CD14-positive monocyte (primary cell): ENCODE data around the gene ARHGAP40. TPM values are rescaled to one million over a fixed set of nuclear protein-coding genes. Genes with fewer than 3 reads are reported as not detected.
A peak's percentile ranks its signal among the peaks of the same experiment; 100 is the strongest.

ENCODE experiments used
- DNase-seq, 3 donors: peaks; one replicate each; pipeline ENCODE4 v3.0.0-alpha.2; 2011 to 2022
- H2AFZ ChIP-seq: 2 replicates; pipeline ENCODE4 v1.6.0; 2012; ENCODE audit warnings: mild to moderate bottlenecking, low read depth, low read length, inconsistent platforms; ENCODE audit not compliant: insufficient read depth, poor library complexity, severe bottlenecking
- H3K27ac ChIP-seq, 2 donors: 1 replicate in 1 of 2; 2 replicates in 1 of 2; pipeline ENCODE4 v1.5.1; 2012 to 2013; ENCODE audit warnings: low read length in 2 of 2, control low read depth in 1 of 2, inconsistent platforms in 1 of 2, low read depth in 1 of 2, mild to moderate bottlenecking in 1 of 2
- H3K27me3 ChIP-seq, 2 donors: one replicate each; pipeline versions ENCODE4 v1.6.0 to v1.6.1; 2011 to 2013; ENCODE audit warnings: low read length in 2 of 2; ENCODE audit not compliant: control insufficient read depth in 2 of 2, insufficient read depth in 2 of 2
- H3K36me3 ChIP-seq, 2 donors: replicated peaks in 1 of 2; 1 replicate in 1 of 2; 2 replicates in 1 of 2; pipeline versions ENCODE4 v1.5.1 to v1.6.1; 2012 to 2013; ENCODE audit warnings: low read length in 2 of 2, control low read depth in 1 of 2, inconsistent platforms in 1 of 2, mild to moderate bottlenecking in 1 of 2; ENCODE audit not compliant: insufficient read depth in 2 of 2, control insufficient read depth in 1 of 2
- H3K4me1 ChIP-seq, 2 donors: 1 replicate in 1 of 2; 2 replicates in 1 of 2; pipeline versions ENCODE4 v1.5.1 to v1.6.1; 2012 to 2013; ENCODE audit warnings: low read length in 2 of 2, control low read depth in 1 of 2, inconsistent platforms in 1 of 2, mild to moderate bottlenecking in 1 of 2, moderate library complexity in 1 of 2; ENCODE audit not compliant: insufficient read depth in 2 of 2, control insufficient read depth in 1 of 2
- H3K4me2 ChIP-seq: replicated peaks from 2 replicates; pipeline ENCODE3; 2012; ENCODE audit warnings: low read length, moderate library complexity, mild to moderate bottlenecking; ENCODE audit not compliant: poor library complexity, severe bottlenecking; ENCODE audit errors: extremely low read depth
- H3K4me3 ChIP-seq, 3 experiments: fragments of 200-600 bp in 1 of 3; sonication (generic) in 1 of 3; replicated peaks in 1 of 3; 1 replicate in 2 of 3; 2 replicates in 1 of 3; pipeline ENCODE4 v1.5.1; 2011 to 2013; ENCODE audit warnings: low read length in 3 of 3, mild to moderate bottlenecking in 3 of 3, control low read depth in 2 of 3, low read depth in 2 of 3, inconsistent platforms in 1 of 3, moderate library complexity in 1 of 3
- H3K79me2 ChIP-seq: 2 replicates; pipeline ENCODE4 v1.6.0; 2012; ENCODE audit warnings: mild to moderate bottlenecking, control low read depth, inconsistent platforms, low read length, moderate library complexity; ENCODE audit not compliant: insufficient read depth
- H3K9ac ChIP-seq: 2 replicates; pipeline ENCODE4 v1.6.0; 2017; ENCODE audit warnings: low read length, mild to moderate bottlenecking; ENCODE audit not compliant: insufficient read depth, poor library complexity, severe bottlenecking
- H3K9me3 ChIP-seq, 2 donors: replicated peaks in 1 of 2; 1 replicate in 1 of 2; 2 replicates in 1 of 2; pipeline versions ENCODE4 v1.5.1 to v1.6.1; 2012 to 2013; ENCODE audit warnings: low read length in 2 of 2, control low read depth in 1 of 2; ENCODE audit not compliant: control insufficient read depth in 1 of 2, insufficient read depth in 1 of 2
- H4K20me1 ChIP-seq: 2 replicates; pipeline ENCODE4 v1.6.0; 2012; ENCODE audit warnings: mild to moderate bottlenecking, low read length, control low read depth, moderate library complexity; ENCODE audit not compliant: insufficient read depth
- H3K27ac Mint-ChIP-seq, 7 donors: one replicate each; pipeline ENCODE4 v1.8.0; 2020; ENCODE audit warnings: mild to moderate bottlenecking in 7 of 7, mixed read lengths in 7 of 7, moderate library complexity in 6 of 7, inconsistent platforms in 2 of 7
- H3K27me3 Mint-ChIP-seq, 3 donors: one replicate each; pipeline ENCODE4 v1.8.0; 2021 to 2022; ENCODE audit warnings: low read depth in 3 of 3, mild to moderate bottlenecking in 3 of 3, mixed read lengths in 3 of 3, moderate library complexity in 3 of 3, inconsistent platforms in 1 of 3
- H3K36me3 Mint-ChIP-seq, 2 donors: one replicate each; pipeline ENCODE4 v1.8.0; 2020; ENCODE audit warnings: mixed read lengths in 2 of 2, inconsistent platforms in 1 of 2, mild to moderate bottlenecking in 1 of 2
- H3K4me1 Mint-ChIP-seq: one replicate; pipeline ENCODE4 v1.8.0; 2020; ENCODE audit warnings: mild to moderate bottlenecking, mixed read lengths
- H3K4me3 Mint-ChIP-seq, 2 donors: one replicate each; pipeline ENCODE4 v1.8.0; 2020; ENCODE audit warnings: mild to moderate bottlenecking in 2 of 2, mixed read lengths in 2 of 2, moderate library complexity in 1 of 2
- H3K9me3 Mint-ChIP-seq, 7 donors: one replicate each; pipeline ENCODE4 v1.8.0; 2020 to 2022; ENCODE audit warnings: mixed read lengths in 7 of 7, mild to moderate bottlenecking in 6 of 7, moderate library complexity in 6 of 7, inconsistent platforms in 2 of 7
- CTCF ChIP-seq: fragments of 200-600 bp; IDR thresholded peaks from one replicate; pipeline ENCODE4 v1.8.0; 2022; ENCODE audit warnings: antibody characterized with exemption, mild to moderate bottlenecking
- WGBS: methylation state at CpG from one replicate; pipeline ENCODE4 v1.1.5; 2013; ENCODE audit warnings: missing lambda C conversion rate; ENCODE audit not compliant: insufficient coverage; 5-methylcytosine and 5-hydroxymethylcytosine counted together
- intact Hi-C, 2 donors: fragments of 100-400 bp; cut with micrococcal nuclease; formaldehyde crosslinking; loops; one replicate each; pipeline versions ENCODE4 v1.15.0 to v1.15.1; 2023
- polyA plus RNA-seq, 3 donors: library from polyadenylated mRNA; depleted of rRNA in 1 of 3; unstranded in 2 of 3; stranded (reverse) in 1 of 3; fragments of 300-500 nt in 2 of 3; fragments of >200 nt in 1 of 3; fragmentation: Illumina TruSeq in 2 of 3; gene quantifications; 1 replicate in 2 of 3; 2 replicates in 1 of 3; pipeline ENCODE4 v1.2.3, GENCODE V29; 2012 to 2021

Gene ARHGAP40
- polyA plus RNA-seq, 3 donors, result not detected

GRCh38 chr20:38566036-38566598 lies 35.5 kb upstream of the ARHGAP40 start:
- no peak for TF ChIP-seq CTCF
- Histone ChIP-seq H3K9me3 (no peaks in the 10 kb centered on the region), H3K4me1 (no peaks in the 10 kb centered on the region), H3K27me3 (no peaks in the 10 kb centered on the region), H3K4me2 (no peak overlapping the region), H3K79me2 (no peaks in the 10 kb centered on the region), H3K9ac (no peak overlapping the region), H3K27ac (no peak overlapping the region), H2AFZ (no peak overlapping the region), H4K20me1 (peaks cover 8% of the 10 kb centered on the region), H3K4me3 (no peak overlapping the region), H3K36me3 (peaks cover 92 to 100% of the 10 kb centered on the region in 2 donors)
- H3K27ac Mint-ChIP-seq, result no peak overlapping the region
- intact Hi-C loops, result no loop called here
- H3K36me3 Mint-ChIP-seq, result peaks cover 82 to 85% of the 10 kb centered on the region in 2 donors
- H3K9me3 Mint-ChIP-seq, result no peaks in the 10 kb centered on the region
- H3K27me3 Mint-ChIP-seq, result no peaks in the 10 kb centered on the region
- no peak for DNase-seq
- 100% methylated on average over 1 of the region's 6 CpGs for WGBS
- peaks cover 7% of the 10 kb centered on the region for H3K4me1 Mint-ChIP-seq
- H3K4me3 Mint-ChIP-seq, result no peak overlapping the region

- Mint-ChIP-seq H3K9me3 (no peaks in the 10 kb centered on the region), H3K36me3 (peaks cover 74 to 81% of the 10 kb centered on the region in 2 donors), H3K27ac (peak overlapping the region in 4 of 7 donors; percentile 13 to 84 (median 56)), H3K4me1 (peaks cover 7% of the 10 kb centered on the region), H3K27me3 (no peaks in the 10 kb centered on the region), H3K4me3 (no peak overlapping the region)
- Histone ChIP-seq H3K27me3 (no peaks in the 10 kb centered on the region), H3K79me2 (no peaks in the 10 kb centered on the region), H4K20me1 (peaks cover 8% of the 10 kb centered on the region), H3K4me3 (no peak overlapping the region), H3K4me1 (no peaks in the 10 kb centered on the region), H3K4me2 (no peak overlapping the region), H3K36me3 (peaks cover 89 to 99% of the 10 kb centered on the region in 2 donors), H3K9ac (no peak overlapping the region), H3K9me3 (no peaks in the 10 kb centered on the region), H2AFZ (no peak overlapping the region), H3K27ac (peak overlapping the region in 1 of 2 donors; percentile 12)
- WGBS, result 60% methylated on average over 1 of the region's 5 CpGs
- DNase-seq, result no peak
- intact Hi-C loops, result no loop called here
- no peak for TF ChIP-seq CTCF
These were observed 31.7 kb upstream of the ARHGAP40 start for GRCh38 chr20:38569747-38570525.
